Mucosa of rectum (tissue), 2 donors: ENCODE results near the gene PFKL.
"Not testable (repeated sequence)": the region's sequence is repeated elsewhere in the genome, so short reads cannot be mapped to it uniquely, and the experiment has no call there.

Experiments used
- H3K27ac ChIP-seq, 2 donors: one replicate each; pipeline ENCODE4 v1.7.0; 2013; ENCODE audit warnings: inconsistent platforms in 2 of 2, low read depth in 2 of 2, low read length in 2 of 2
- H3K27me3 ChIP-seq, 2 donors: one replicate each; pipeline ENCODE4 v1.7.0; 2013; ENCODE audit warnings: low read length in 2 of 2; ENCODE audit not compliant: control insufficient read depth in 2 of 2, insufficient read depth in 2 of 2
- H3K36me3 ChIP-seq, 2 donors: one replicate each; pipeline ENCODE4 v1.7.0; 2013; ENCODE audit warnings: low read length in 2 of 2; ENCODE audit not compliant: control insufficient read depth in 2 of 2, insufficient read depth in 2 of 2
- H3K4me1 ChIP-seq, 2 donors: one replicate each; pipeline ENCODE4 v1.7.0; 2013; ENCODE audit warnings: low read length in 2 of 2, mild to moderate bottlenecking in 1 of 2; ENCODE audit not compliant: control insufficient read depth in 2 of 2, insufficient read depth in 2 of 2
- H3K4me3 ChIP-seq, 2 donors: one replicate each; pipeline ENCODE4 v1.7.0; 2013; ENCODE audit warnings: low read length in 2 of 2
- H3K9ac ChIP-seq, 2 donors: one replicate each; pipeline ENCODE4 v1.7.0; 2013; ENCODE audit warnings: low read length in 2 of 2, low read depth in 1 of 2, mild to moderate bottlenecking in 1 of 2
- H3K9me3 ChIP-seq, 2 donors: one replicate each; pipeline ENCODE4 v1.7.0; 2013; ENCODE audit warnings: low read length in 2 of 2; ENCODE audit not compliant: control insufficient read depth in 2 of 2
- donor health status: healthy.
- donor health status: Normal muscosa, but diverticular disease.

The PFKL gene

DNA sequence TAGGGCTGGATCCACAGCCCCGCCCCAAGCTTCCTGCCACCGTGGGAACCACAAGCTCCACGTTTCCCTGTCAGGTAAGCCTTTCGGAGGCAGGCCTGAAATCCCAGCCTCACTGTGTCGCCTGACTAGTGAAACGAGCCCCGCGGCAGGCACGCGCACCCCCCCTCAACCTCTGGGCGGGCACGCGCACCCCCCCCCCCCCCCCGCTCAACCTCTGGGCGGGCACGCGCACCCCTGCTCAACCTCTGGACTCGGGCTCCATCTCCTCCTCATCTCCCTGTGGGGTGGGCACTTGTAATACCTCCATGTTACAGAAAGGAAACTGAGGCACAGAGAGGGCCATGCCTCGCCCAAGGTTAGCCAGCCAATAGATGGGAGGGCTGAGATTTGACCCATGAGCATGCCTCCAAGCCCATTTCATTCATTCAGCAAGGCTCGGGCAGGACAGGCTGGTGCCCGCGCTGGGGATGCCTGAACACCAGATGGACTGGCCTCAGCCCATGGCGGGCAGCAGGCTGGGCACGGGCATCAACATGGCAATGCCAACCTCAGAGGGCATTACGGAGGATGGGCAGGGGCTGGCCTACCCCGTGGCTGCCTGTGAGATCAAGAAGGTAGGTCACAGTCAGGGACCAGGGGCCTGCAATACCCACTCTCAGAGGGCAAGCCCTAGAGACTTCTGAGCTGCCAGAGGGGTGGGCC lies 34.6 kb downstream of the PFKL start:
- H3K9me3 ChIP-seq, result no peaks in the 10 kb centered on the region
- H3K36me3 ChIP-seq, result peaks cover 0 to 14% of the 10 kb centered on the region in 2 donors
- peaks cover 0 to 5% of the 10 kb centered on the region in 2 donors for H3K4me1 ChIP-seq
- H3K27me3 ChIP-seq, result no peaks in the 10 kb centered on the region
- no peak overlapping the region for H3K9ac ChIP-seq
- H3K27ac ChIP-seq, result no peak overlapping the region
- H3K4me3 ChIP-seq, result no peak overlapping the region

DNA sequence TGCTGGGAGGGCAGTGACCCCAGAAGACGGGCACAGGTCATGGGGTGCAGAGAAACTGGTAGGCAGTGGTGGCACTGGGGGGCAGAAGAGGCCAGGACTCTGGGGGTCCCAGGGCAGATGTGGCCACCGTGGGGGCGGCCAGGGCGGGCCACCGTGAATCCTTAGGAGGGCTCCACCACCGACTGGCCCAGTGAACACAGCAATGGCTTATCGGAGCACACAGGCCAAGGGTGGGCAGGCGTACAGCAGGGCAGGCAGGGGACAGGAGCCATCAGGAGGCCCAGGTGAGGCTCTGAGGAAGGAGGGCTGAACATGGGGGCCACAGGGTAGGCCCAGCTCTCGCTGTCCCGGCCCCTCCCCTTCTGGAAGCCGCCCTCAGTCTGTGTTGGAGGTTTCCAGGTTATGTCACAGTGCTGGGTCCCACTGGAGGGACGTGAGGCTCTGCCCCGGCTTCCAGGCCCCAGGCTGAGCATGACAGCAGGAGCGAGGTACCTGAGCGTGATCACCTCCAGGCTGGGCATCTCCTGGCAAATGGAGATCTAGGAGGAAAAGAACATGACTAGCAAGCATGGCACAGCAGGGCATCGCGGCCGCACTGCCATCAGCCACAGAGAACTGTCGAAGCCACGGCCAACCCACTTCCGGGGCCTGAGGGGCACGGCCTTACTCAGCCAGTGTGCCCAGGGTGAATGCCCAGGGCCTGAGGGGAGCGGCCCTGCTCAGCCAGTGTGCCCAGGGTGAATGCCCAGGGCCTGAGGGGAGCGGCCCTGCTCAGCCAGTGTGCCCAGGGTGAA lies 35.6 kb downstream of the PFKL start:
- Histone ChIP-seq H3K4me1 (peaks cover 5 to 12% of the 10 kb centered on the region in 2 donors), H3K9ac (no peak overlapping the region), H3K9me3 (no peaks in the 10 kb centered on the region), H3K27me3 (no peaks in the 10 kb centered on the region), H3K27ac (no peak overlapping the region), H3K4me3 (no peak overlapping the region), H3K36me3 (peaks cover 0 to 14% of the 10 kb centered on the region in 2 donors)

DNA sequence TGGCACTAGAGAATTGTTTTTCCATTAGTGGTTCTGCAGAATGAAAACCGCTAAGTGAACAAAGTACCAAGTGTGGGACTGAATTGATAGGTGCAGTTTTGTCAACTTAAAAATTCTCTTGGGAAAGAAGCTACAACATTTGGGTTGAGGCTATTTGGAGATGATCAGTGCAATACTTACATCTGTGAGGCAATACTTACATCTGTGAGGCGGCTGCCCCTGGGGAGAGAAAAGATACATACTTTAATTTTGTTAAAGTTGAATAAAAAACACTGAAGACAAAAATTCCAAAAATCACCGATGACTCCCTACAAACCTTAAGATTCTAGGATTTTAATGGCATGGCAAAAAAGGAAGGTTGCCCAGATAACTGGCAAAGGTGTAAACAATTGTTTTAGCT lies 37.6 kb downstream of the PFKL start:
- H3K4me3 ChIP-seq, result no peak overlapping the region
- H3K36me3 ChIP-seq, result peaks cover 0 to 8% of the 10 kb centered on the region in 2 donors
- H3K4me1 ChIP-seq, result peaks cover 5 to 12% of the 10 kb centered on the region in 2 donors
- no peaks in the 10 kb centered on the region for H3K9me3 ChIP-seq
- H3K27ac ChIP-seq, result no peak overlapping the region
- no peaks in the 10 kb centered on the region for H3K27me3 ChIP-seq
- H3K9ac ChIP-seq, result no peak overlapping the region

DNA sequence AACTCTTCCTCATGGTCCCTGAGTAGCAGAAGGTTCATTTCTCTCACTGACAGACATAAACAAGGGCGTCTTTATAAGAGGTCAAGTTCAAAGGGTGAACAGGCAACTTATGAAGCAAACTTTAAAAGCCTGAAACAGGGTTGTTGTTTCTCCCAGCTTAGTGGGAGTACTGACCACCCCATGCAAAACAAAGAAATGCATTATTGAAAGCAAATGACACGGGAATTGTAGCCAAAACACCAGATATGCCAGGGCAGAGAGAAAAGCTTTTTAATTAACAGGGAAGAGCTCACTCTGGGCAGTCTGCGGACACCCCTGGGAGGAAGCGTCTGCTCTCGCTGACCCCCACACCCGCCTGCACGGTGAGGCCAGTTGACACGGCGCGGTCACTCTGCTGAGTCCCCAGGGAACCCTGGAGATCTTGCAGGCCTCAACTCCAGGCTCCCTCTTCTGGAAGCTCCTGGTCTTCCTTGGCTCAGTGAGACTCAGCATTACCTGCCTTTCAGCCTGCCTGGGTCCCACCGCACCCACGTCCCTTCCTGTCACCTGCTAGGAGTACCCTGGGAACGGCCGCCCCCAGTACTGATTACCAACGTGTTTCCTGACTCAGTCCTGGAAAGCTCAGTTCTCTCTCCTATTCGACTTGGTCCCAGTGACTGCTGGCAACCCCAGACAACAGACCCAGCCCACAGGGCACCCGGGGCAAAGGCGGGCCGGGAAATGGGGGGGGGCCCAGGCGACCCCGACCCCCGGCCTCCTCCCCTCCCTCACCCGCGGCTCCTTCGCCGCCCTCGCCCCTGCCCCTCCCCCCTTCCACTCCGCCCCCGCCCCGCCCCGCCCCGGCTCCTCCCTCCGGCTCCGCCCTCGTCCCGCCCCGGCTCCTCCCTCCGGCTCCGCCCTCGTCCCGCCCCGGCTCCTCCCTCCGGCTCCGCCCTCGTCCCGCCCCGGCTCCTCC lies 38.4 kb downstream of the PFKL start:
- H3K4me3 ChIP-seq, result peak overlapping the region; percentile 52 to 65
- H3K9ac ChIP-seq, result peak overlapping the region in 1 of 2 donors; percentile 21
- H3K27me3 ChIP-seq, result no peaks in the 10 kb centered on the region
- H3K9me3 ChIP-seq, result no peaks in the 10 kb centered on the region
- H3K4me1 ChIP-seq, result peaks cover 5 to 12% of the 10 kb centered on the region in 2 donors
- H3K36me3 ChIP-seq, result peaks cover 0 to 8% of the 10 kb centered on the region in 2 donors
- H3K27ac ChIP-seq, result peak overlapping the region; percentile 73 to 86

DNA sequence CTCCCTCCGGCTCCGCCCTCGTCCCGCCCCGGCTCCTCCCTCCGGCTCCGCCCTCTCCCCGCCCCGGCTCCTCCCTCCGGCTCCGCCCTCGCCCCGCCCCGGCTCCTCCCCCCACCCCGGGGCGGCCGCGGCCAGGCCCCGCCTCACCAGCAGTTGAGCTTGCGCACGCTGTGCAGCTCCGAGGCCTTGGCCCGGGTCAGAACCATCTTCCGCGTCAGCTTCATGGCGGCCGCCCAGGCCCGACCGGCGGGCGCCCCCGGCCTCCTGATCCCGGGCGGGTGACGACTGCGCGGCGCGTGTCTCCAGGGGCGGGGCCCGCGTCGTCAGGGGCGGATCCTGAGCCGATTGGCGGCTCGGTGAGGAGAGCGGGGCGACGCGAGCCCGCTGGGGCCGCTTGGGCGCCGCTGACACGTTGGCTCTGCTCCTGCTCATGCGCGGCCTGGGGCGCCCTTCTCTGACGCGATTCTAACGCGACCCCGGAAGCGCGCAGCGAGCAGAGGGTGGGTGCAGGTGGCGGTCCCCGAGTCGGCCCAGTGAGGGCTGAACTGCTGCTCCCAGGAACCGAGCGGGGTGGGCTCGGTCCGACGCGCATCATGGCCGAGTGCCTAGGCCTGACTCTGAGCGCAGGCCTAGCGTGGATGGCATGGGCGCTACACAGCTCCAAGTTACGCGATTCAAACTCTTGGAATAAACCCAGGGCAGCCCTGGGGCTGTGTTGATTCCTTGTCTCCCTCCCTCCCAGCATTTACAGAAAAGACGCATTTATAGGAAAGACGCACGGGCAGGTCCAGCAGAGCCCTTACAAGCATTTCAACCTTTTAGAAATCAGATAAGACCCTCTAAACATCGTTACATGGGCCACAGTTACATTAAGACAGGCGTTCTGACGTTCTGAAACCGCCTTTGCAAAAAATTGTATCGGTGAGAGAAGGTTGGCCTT lies 39.4 kb downstream of the PFKL start, which contains the start of gene CFAP410:
TSS of gene CFAP410 (minus strand) at position 420 of the 940 bp plus-strand sequence. CDS start at position 224, 196 bp downstream.
- Histone ChIP-seq H3K4me1 (peaks cover 5 to 12% of the 10 kb centered on the region in 2 donors), H3K9me3 (no peaks in the 10 kb centered on the region), H3K36me3 (peaks cover 0 to 8% of the 10 kb centered on the region in 2 donors), H3K4me3 (peak within 1 kb of the TSS; percentile 94 to 96), H3K27ac (peak within 1 kb of the TSS; percentile 96 to 99), H3K9ac (peak within 1 kb of the TSS; percentile 99), H3K27me3 (no peaks in the 10 kb centered on the region)

DNA sequence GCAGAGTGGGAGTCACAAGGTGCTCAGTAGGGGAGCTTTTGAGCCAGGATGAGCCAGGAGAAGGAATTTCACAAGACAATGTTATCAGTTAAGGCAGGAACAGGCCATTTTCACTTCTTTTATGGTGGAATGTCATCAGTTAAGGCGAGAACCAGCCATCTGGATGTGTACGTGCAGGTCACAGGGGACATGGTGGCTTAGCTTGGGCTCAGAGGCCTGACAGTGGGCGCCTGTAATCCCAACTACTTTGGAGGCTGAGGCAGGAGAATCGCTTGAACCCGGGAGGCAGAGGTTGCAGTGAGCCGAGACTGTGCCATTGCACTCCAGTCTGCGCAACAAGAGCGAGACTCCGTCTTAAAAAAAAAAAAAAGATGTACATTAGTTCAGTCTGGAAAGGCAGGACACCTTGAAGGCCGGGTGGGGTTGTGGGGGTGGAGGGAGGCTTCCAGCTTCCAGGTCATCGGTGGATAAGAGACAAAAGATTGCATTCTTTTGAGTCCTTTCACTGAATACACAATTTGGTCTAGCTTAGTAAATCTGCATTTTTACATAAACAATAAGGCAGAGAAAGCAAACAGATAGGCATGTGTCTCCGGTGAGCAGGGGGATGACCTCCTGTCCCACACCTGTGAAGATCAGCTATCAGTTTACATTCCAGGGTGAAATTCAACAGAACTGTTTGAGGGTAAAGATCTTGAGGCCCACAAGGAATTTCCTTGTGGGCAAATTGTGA lies 42.0 kb downstream of the PFKL start:
- H3K36me3 ChIP-seq, H3K4me3 ChIP-seq, H3K9me3 ChIP-seq, H3K9ac ChIP-seq, H3K27me3 ChIP-seq, H3K27ac ChIP-seq: not testable (repeated sequence)
- peaks cover 5 to 12% of the 10 kb centered on the region in 2 donors for H3K4me1 ChIP-seq

DNA sequence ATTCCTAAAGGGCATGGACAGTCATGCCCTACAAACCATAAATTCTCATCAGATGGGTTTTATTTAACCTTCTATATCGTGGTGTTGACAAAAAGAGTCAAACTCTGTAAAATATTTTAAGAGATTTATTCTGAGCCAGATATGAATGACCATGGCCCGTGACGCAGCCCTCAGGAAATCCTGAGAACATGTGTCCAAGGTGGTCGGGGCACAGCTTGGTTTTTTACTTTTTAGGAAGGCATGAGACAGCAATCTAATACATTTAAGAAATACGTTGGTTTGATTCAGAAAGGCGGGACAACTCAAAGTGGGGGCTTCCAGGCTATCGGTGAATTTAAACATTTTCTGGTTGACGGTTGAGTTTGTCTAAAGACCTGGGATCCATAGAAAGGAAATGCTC lies 43.1 kb downstream of the PFKL start:
- peaks cover 5 to 10% of the 10 kb centered on the region in 2 donors for H3K4me1 ChIP-seq
- H3K4me3 ChIP-seq, H3K36me3 ChIP-seq, H3K27me3 ChIP-seq, H3K9ac ChIP-seq, H3K27ac ChIP-seq, H3K9me3 ChIP-seq: not testable (repeated sequence)

DNA sequence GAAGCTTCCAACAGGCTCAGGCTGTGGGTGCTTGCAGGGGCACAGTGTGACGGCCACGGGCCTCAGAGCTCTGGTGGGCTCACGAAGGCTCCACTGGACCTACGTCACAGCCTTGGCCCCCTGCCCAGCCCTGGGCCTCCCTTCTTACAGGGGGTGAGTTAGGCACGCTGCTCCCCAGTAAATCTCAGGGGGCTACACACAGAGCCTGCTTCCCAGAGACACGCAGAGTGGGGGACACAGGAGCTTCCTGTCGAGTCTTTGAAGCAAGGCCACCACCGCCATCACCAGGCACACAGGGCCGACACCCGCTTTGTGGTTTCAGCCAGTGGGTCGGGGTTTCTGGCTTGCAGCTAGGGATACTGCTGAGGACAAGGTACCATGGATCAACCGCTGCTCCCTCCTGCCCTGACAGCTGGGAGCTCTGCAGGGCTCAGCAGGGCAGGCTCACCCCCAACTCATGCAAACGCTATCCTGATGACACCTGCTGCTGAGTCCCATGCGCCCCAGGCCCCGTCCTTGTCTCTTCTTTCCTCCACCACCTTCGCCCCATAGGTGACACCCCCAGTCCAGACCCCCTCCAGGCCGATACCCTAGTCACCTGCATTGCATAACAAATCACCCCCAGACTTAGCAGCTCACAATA lies 44.8 kb downstream of the PFKL start:
- Histone ChIP-seq H3K4me1 (peaks cover 5 to 11% of the 10 kb centered on the region in 2 donors), H3K4me3 (no peak overlapping the region), H3K27ac (no peak overlapping the region), H3K27me3 (peaks cover 9 to 12% of the 10 kb centered on the region in 2 donors), H3K36me3 (no peaks in the 10 kb centered on the region), H3K9ac (no peak overlapping the region), H3K9me3 (no peaks in the 10 kb centered on the region)
